Measurements from ENCODE around the gene HACD3. TPM values are rescaled to one million over a fixed set of nuclear protein-coding genes. Genes with fewer than 3 reads are reported as not detected.
A peak's percentile ranks its signal among the peaks of the same experiment; 100 is the strongest.
"Not testable (repeated sequence)": the region's sequence is repeated elsewhere in the genome, so short reads cannot be mapped to it uniquely, and the experiment has no call there.

Gene HACD3
- total and polyA plus RNA-seq, 8 donors: 7.0 to 128 (median 18.9) TPM

GRCh38 chr15:65550681-65551098, 20.4 kb downstream of the HACD3 start:
- intact Hi-C loops (cut with DNase I; ENCODE audit: low total_unique reads): no loop called here
- Histone ChIP-seq H3K4me1 (peaks cover 0 to 25% (median 17%) of the 10 kb centered on the region in 4 donors), H3K4me3 (no peak overlapping the region), H3K9me3 (no peaks in the 10 kb centered on the region), H3K27ac (no peak overlapping the region), H3K27me3 (no peaks in the 10 kb centered on the region), H3K36me3 (peaks cover 0 to 25% (median 20%) of the 10 kb centered on the region in 4 donors)
- DNase-seq: peak in 1 of 2 donors; percentile 41
- WGBS, 5 donors: 45 to 75% (median 61%) methylated on average over 3 of the region's 3 CpGs
- TF ChIP-seq EP300 (IDR thresholded peaks at IDR 0.05): no peak
- no peak for TF ChIP-seq POLR2A (IDR thresholded peaks at IDR 0.05)
- TF ChIP-seq POLR2AphosphoS5 (IDR thresholded peaks at IDR 0.05): no peak
- no peak for TF ChIP-seq CTCF (IDR thresholded peaks at IDR 0.05)

- Histone ChIP-seq H3K27me3 (no peaks in the 10 kb centered on the region), H3K4me3 (no peak overlapping the region), H3K9me3 (no peaks in the 10 kb centered on the region), H3K27ac (no peak overlapping the region), H3K4me1 (peaks cover 0 to 25% (median 17%) of the 10 kb centered on the region in 4 donors), H3K36me3 (peaks cover 0 to 30% (median 25%) of the 10 kb centered on the region in 4 donors)
- TF ChIP-seq CTCF (IDR thresholded peaks at IDR 0.05): no peak
- no peak for TF ChIP-seq EP300 (IDR thresholded peaks at IDR 0.05)
- TF ChIP-seq POLR2A (IDR thresholded peaks at IDR 0.05): no peak
- DNase-seq: no peak
- WGBS, 5 donors: 53 to 75% (median 65%) methylated on average over 2 of the region's 2 CpGs
- intact Hi-C loops (cut with DNase I; ENCODE audit: low total_unique reads): no loop called here
Measured at GRCh38 chr15:65551183-65551582, 20.9 kb downstream of the HACD3 start.

GRCh38 chr15:65552851-65553250, 22.6 kb downstream of the HACD3 start:
- H3K27ac ChIP-seq; H3K4me3 ChIP-seq; DNase-seq; H3K27me3 ChIP-seq; intact Hi-C loops (cut with DNase I; ENCODE audit: low total_unique reads); H3K9me3 ChIP-seq: not testable (repeated sequence)
- Histone ChIP-seq H3K36me3 (peaks cover 6 to 46% (median 41%) of the 10 kb centered on the region in 4 donors), H3K4me1 (peaks cover 0 to 18% (median 15%) of the 10 kb centered on the region in 4 donors)
- 98 to 99% (median 98%) methylated on average over 4 to 5 of the region's 6 CpGs for WGBS, 5 donors

GRCh38 chr15:65553691-65554090, 23.4 kb downstream of the HACD3 start:
- Histone ChIP-seq H3K27me3 (no peaks in the 10 kb centered on the region), H3K9me3 (no peaks in the 10 kb centered on the region), H3K36me3 (peaks cover 7 to 55% (median 48%) of the 10 kb centered on the region in 4 donors), H3K4me1 (peaks cover 0 to 18% (median 15%) of the 10 kb centered on the region in 4 donors), H3K27ac (no peak overlapping the region), H3K4me3 (no peak overlapping the region)
- 96 to 98% (median 97%) methylated on average over 3 of the region's 3 CpGs for WGBS, 5 donors
- no peak for TF ChIP-seq EP300 (IDR thresholded peaks at IDR 0.05)
- no peak for TF ChIP-seq POLR2AphosphoS5 (IDR thresholded peaks at IDR 0.05)
- no peak for TF ChIP-seq CTCF (IDR thresholded peaks at IDR 0.05)
- no peak for TF ChIP-seq POLR2A (IDR thresholded peaks at IDR 0.05)
- intact Hi-C loops (cut with DNase I; ENCODE audit: low total_unique reads): no loop called here
- no peak for DNase-seq

- WGBS, 5 donors: 90 to 97% (median 95%) methylated on average over 7 of the region's 7 CpGs
- TF ChIP-seq POLR2AphosphoS5 (IDR thresholded peaks at IDR 0.05) (no peak), CTCF (IDR thresholded peaks at IDR 0.05) (no peak), POLR2A (IDR thresholded peaks at IDR 0.05) (no peak), EP300 (IDR thresholded peaks at IDR 0.05) (no peak)
- Histone ChIP-seq H3K36me3 (peaks cover 12 to 81% (median 71%) of the 10 kb centered on the region in 4 donors), H3K9me3 (no peaks in the 10 kb centered on the region), H3K27me3 (no peaks in the 10 kb centered on the region), H3K4me3 (no peak overlapping the region), H3K27ac (no peak overlapping the region), H3K4me1 (no peaks in the 10 kb centered on the region)
- DNase-seq: no peak
- intact Hi-C loops (cut with DNase I; ENCODE audit: low total_unique reads): no loop called here
Measured at GRCh38 chr15:65556622-65557021, 26.4 kb downstream of the HACD3 start.
